HFF-Myc (cell line): ENCODE measurements around the gene APCDD1L.

Experiments used
- DNase-seq: peaks from one replicate; pipeline ENCODE4 v3.0.0-alpha.2; 2011; ENCODE audit warnings: low read depth; ENCODE audit errors: extremely low read depth
- H3K4me3 ChIP-seq: replicated peaks from 2 replicates; pipeline ENCODE4 v1.5.1; 2011; ENCODE audit warnings: low read depth, mild to moderate bottlenecking, control low read depth, low read length
- CTCF ChIP-seq: IDR thresholded peaks from 2 replicates; pipeline ENCODE4 v1.5.1; 2012; ENCODE audit warnings: mild to moderate bottlenecking, low read depth, low read length, control low read depth; ENCODE audit errors: missing control alignments

Gene APCDD1L

GRCh38 chr20:58554541-58554940 lies 39.3 kb upstream of the APCDD1L start:
- no peak overlapping the region for H3K4me3 ChIP-seq
- TF ChIP-seq CTCF = no peak
- no peak for DNase-seq

GRCh38 chr20:58553841-58554240 lies 38.6 kb upstream of the APCDD1L start:
- DNase-seq = no peak
- no peak for TF ChIP-seq CTCF
- no peak overlapping the region for H3K4me3 ChIP-seq

DNA sequence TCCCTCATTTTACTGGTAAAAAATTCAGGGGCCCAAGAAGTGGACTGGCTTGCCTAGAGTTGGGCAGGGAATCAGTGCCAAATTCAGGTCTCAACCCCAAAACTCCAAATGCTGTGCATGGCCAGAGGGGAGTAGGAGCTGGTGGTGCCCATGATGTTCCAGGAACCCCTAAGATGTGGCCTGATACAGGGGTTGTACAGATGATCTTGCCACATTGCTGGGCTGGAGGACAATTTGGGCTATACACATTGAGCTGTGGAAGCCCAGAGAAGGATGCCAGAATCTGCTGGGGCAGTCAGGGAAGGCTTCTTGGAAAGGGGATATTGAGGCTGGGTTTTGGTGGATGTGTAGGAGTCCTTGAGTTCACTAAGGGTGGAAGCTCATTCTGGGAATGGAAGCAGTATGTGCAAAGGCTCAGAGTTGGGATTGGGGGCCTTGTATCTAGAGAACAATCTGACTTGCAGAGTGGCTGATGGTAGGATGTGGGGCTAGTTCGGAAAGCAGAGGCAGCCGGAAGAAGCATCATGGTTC lies 38.0 kb upstream of the APCDD1L start:
- no peak for TF ChIP-seq CTCF
- no peak overlapping the region for H3K4me3 ChIP-seq
- DNase-seq = no peak

GRCh38 chr20:58552366-58552934 lies 37.3 kb upstream of the APCDD1L start:
- TF ChIP-seq CTCF = no peak
- no peak overlapping the region for H3K4me3 ChIP-seq
- no peak for DNase-seq

DNA sequence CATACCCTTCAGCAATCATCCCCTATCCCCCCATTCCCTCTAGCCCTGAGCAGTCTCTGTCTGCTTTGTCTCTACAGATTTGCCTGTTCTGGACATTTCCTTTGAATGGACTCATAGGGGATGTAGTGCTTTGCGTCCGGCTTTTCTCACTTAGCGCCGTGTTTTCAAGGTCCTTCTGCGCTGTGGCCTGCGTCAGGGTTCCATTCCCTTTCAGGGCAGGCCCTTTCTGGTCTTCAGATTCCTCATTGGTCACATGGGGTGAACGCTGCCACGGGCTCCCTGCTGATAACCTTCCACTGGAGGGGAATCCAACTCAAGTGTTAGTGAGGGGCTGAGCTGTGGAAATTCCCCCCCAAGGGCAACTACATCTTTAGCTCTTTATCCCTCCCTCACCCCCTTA lies 36.4 kb upstream of the APCDD1L start:
- DNase-seq = no peak
- no peak for TF ChIP-seq CTCF
- no peak overlapping the region for H3K4me3 ChIP-seq

- H3K4me3 ChIP-seq = no peak overlapping the region
- no peak for TF ChIP-seq CTCF
- DNase-seq = no peak
Measured at GRCh38 chr20:58550275-58551059, 35.3 kb upstream of the APCDD1L start.
